Neutrophil (primary cell): ENCODE measurements around the gene BUD23.

Experiments
- H3K27ac ChIP-seq: fragments of 200-600 bp; sonication (generic); 2 replicates; pipeline ENCODE4 v1.5.1; 2016; ENCODE audit warnings: mild to moderate bottlenecking, moderate library complexity
- H3K27me3 ChIP-seq: fragments of 200-600 bp; sonication (generic); 2 replicates; pipeline ENCODE4 v1.6.0; 2016; ENCODE audit warnings: mild to moderate bottlenecking
- H3K36me3 ChIP-seq: fragments of 200-600 bp; sonication (generic); 2 replicates; pipeline ENCODE4 v1.5.1; 2017
- H3K4me1 ChIP-seq, 2 experiments: fragments of 200-600 bp in 1 of 2; sonication (generic) in 1 of 2; 1 replicate in 1 of 2; 2 replicates in 1 of 2; pipeline versions ENCODE4 v1.5.1 to v1.6.1; 2013 to 2016; ENCODE audit warnings: low read depth in 1 of 2, low read length in 1 of 2, mild to moderate bottlenecking in 1 of 2, moderate library complexity in 1 of 2; ENCODE audit not compliant: control insufficient read depth in 1 of 2, insufficient read depth in 1 of 2
- H3K4me3 ChIP-seq, 2 experiments: fragments of 200-600 bp in 1 of 2; sonication (generic) in 1 of 2; 1 replicate in 1 of 2; 2 replicates in 1 of 2; pipeline ENCODE4 v1.5.1; 2013 to 2016; ENCODE audit warnings: low read depth in 1 of 2, low read length in 1 of 2, mild to moderate bottlenecking in 1 of 2, moderate library complexity in 1 of 2
- H3K9me3 ChIP-seq: fragments of 200-600 bp; sonication (generic); 2 replicates; pipeline ENCODE4 v1.5.1; 2016
- CTCF ChIP-seq: fragments of 200-600 bp; sonication (generic); IDR thresholded peaks from 2 replicates; pipeline ENCODE4 v1.5.1; 2016; ENCODE audit warnings: antibody characterized with exemption

BUD23 gene

GRCh38 chr7:73644688-73645286 lies 38.6 kb upstream of the BUD23 start:
- TF ChIP-seq CTCF = no peak
- no peaks in the 10 kb centered on the region for H3K36me3 ChIP-seq
- peaks cover 13% of the 10 kb centered on the region for H3K9me3 ChIP-seq
- no peaks in the 10 kb centered on the region for H3K4me1 ChIP-seq
- H3K27me3 ChIP-seq = peaks cover 73% of the 10 kb centered on the region
- H3K27ac ChIP-seq = no peak overlapping the region
- H3K4me3 ChIP-seq = no peak overlapping the region

- H3K4me3 ChIP-seq = no peak overlapping the region
- H3K4me1 ChIP-seq = no peaks in the 10 kb centered on the region
- H3K36me3 ChIP-seq = no peaks in the 10 kb centered on the region
- peaks cover 82% of the 10 kb centered on the region for H3K27me3 ChIP-seq
- peaks cover 13% of the 10 kb centered on the region for H3K9me3 ChIP-seq
- TF ChIP-seq CTCF = no peak
- no peak overlapping the region for H3K27ac ChIP-seq
Observed at GRCh38 chr7:73645643-73646174, 37.7 kb upstream of the BUD23 start.

- no peaks in the 10 kb centered on the region for H3K9me3 ChIP-seq
Observed at GRCh38 chr7:73646785-73647724, 36.3 kb upstream of the BUD23 start.

GRCh38 chr7:73647725-73648592 lies 35.4 kb upstream of the BUD23 start:
- H3K27ac ChIP-seq = no peak overlapping the region
- H3K36me3 ChIP-seq = no peaks in the 10 kb centered on the region
- H3K4me1 ChIP-seq = no peaks in the 10 kb centered on the region
- no peak for TF ChIP-seq CTCF
- no peak overlapping the region for H3K4me3 ChIP-seq
- no peaks in the 10 kb centered on the region for H3K9me3 ChIP-seq
- peaks cover 95% of the 10 kb centered on the region for H3K27me3 ChIP-seq

More at GRCh38 chr7:73646785-73647724, 36.3 kb upstream of the BUD23 start:
- H3K36me3 ChIP-seq = no peaks in the 10 kb centered on the region
- no peak overlapping the region for H3K27ac ChIP-seq
- H3K27me3 ChIP-seq = peaks cover 94% of the 10 kb centered on the region
- no peak for TF ChIP-seq CTCF
- H3K4me1 ChIP-seq = no peaks in the 10 kb centered on the region
- H3K4me3 ChIP-seq = no peak overlapping the region
